ENCODE data around the gene TBC1D17.

Gene TBC1D17

DNA sequence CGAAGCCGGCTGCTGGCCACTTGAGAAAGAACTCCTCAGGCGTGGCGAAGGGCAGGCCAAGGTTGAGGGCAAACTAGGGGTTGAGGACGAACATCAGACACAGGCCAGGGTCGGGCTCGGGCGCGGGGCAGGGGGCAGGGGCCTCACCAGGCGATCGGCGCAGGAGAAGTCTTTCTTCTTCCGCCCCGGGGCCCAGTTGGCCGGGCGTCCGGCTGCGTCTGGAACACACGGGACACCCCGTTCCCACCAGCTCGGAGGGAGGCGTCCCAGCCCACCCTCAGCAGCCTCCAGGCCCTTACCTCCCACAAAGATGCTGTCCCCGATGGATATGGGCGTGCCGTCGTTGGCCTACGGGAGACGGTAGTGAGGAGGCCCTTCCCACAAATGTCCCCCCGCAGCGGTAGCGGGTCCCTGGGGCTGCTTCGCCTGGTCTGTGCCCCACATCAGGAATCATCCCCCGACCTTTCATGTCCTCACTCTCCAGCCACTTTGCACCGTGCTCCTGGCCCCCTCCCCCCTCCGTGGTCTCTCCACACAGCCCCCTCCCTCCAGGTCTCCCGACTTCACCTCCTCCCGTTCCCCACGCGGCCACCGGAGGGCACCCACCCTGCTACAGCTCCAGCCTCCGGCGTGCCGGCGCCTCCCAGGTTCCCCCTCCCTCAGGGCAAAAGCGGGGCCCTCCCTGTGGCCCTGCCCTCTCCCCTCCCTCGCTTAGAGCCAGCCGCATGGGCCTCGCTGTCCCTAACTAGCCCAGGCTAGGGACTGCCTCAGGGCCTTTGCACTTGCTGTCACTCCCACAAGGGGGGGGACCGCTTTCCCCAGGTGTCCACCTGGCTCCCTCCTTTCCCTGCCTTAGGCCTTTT, 14.9 kb upstream of the TBC1D17 start:
- no peak for FAIRE-seq

DNA sequence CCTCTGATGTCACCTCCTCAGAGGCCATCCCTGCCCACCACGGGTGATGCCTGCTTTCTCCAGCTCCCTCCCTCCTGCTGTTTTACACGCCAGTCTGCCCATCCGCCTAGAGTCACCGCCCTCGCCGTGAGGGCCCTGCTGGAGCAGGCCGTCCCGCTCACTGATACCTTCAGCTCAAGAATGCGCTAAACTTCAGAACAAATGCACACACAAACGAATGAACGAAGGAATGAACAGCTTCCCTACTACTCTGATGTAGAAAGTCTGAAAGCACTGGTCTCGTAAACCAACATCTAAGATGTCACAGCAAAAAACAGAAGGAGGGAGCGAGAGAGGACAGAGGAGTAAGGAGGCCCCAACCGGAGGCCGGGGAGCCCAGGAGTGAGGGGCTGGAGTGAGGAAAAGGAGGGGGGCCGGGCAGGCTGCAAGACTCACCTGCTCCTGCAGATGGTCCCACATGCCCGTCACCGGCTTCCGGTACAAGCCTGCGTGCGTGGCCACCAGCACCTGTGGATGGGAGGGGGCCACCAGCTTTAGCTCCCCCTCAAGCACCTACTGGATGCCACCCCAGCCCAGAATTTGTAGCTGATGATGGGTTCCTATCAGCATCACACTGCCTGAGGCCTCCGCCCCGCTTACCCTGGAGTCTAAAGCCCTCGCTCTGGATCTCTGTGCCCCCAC, 14.1 kb upstream of the TBC1D17 start:
- no peak for FAIRE-seq

DNA sequence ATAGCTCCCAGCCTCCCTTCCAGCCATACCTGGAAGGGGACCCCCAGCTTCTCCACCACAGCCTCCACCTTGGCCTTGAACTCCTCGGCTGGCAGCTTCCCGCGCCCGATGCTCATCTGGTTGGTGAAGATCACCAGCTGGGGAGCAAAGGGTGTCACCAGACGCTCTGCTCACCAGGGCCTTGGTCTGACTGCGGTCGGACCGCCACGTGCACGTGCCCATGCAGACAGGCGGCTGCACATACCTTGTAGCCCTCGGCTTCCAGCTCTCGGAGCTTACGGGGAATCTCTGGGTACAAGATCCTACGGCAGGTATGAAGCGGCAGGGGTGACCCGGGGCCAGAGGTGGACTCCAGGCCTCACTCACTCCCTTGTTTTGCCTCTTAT, 13.6 kb upstream of the TBC1D17 start:
- no peak for FAIRE-seq

DNA sequence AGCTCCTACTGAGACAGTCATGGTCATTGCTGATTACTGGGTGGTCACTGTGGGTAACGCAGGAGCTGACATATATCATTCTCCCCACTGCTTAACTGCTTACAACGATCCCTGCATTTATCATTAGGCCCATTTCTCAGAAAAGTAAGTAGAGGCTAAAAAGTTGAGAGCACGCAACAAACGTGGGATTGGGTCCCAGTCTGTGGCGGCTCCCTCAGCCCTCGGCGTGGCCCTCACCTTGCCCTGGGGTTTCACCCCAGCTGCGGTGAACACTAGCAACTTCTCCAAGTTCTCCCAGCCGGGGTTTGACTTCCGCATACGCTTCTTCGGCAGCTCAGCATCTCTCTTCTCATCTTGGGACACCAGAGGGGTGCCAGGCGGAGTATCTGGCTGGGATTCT, 12.6 kb upstream of the TBC1D17 start:
- FAIRE-seq = no peak

DNA sequence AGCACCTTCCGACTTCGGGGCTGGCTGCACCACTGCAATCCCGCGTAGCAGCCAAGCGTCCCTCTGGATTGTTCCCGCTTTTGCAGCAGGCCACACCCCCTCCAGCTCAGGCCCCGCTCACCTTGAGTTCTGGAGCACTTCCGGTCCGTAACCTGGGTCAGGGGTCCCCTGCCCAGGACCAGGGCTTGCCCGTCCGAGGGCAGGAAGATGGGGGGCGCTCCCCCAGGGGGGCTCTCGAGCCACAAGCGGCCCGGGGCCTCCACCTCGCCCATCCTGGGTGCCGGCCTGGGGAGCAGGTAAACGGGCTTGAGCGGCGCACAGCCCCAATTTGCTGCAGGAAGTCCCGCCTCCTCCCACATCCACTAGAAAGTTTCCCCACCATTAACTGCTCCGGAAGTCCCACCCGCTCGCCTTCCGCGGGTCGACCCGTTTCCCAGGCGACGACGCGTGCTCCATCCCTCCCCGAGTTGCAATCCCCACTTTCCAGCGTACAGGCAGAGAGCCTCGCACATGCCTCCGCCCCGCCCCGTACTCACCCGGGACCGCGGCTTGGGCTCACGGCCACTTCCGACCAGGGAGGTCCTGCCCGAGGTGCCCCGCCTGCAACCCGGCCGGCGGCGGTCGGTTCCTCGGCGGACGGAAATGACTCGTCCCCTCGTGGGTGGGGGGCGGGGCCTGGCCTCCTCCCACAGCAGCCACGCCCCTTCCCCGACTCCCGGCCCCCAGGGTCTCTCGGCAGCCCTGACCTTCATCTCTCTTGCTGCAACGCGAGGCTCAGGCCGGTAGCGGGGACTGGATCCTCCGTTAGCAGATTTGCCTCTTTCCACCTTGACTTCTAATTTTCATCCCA, 10.3 kb upstream of the TBC1D17 start, which contains the start of gene PNKP:
Gene PNKP (minus strand): TSS at position 644 of the 850 bp plus-strand sequence. CDS start 372 bp downstream, at position 272.
- FAIRE-seq = no peak

DNA sequence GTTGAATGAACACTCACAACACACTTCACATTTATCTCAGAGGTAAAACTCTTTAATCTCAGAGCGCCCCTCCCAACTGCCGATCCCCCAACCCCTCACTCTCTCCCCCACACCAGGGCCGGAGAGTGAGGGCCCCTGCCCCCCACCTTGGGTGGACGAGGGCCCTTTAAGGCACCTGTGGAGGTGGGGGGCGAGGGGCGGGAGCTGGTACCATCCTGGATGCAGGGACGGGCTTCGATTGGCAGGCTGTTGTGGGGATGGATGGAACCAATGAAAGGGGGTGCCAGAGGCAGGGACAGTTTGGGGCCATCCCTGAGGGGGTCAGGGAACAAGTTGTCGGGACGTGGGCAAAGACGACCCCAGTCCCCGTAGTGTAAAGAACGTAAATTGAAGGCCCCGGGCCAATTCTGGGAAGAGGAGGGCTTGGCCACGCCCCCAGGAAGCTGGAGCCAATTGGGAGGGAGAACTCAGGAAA, 8.5 kb upstream of the TBC1D17 start:
- no peak for FAIRE-seq

DNA sequence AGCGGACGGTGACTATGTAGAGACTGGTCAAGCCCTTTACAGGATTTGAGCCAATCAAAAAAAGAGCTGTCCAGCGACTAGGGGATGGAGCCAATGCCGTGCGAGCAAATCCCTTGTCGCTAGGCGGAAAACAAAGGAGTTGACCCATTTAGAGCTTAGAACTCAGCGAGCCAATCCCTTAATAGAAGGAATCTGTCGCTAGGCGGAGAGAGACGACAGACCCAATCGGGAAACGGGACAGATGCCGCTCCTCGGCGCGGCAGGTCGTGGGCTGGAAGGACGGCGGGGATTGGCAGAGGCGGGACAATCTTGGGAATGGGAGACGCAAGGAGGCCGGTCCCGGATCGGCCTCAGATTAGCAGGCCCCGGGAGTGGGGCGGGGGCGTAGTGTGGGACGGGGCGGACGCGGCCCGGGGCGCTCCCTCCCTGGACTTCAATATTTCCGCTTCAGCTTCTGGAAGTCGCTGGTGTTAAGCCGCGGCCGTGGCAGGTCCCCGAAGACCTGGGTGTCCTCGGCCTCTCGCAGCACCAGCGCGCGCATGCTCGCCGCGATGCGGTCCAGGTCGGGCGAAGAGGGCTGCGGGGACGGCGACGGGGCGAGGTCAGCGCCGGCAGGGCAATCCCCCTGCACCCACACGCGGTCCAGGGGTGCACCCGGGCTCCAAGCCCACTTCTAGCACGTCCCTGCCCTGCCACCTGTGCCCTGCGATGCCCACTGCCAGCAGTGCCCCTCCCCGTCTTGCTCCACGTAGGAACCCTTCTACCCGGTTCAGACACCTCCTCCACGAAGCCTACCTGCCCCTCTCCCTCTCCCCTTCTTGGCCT, 7.8 kb upstream of the TBC1D17 start:
- peak; percentile 98 for FAIRE-seq

DNA sequence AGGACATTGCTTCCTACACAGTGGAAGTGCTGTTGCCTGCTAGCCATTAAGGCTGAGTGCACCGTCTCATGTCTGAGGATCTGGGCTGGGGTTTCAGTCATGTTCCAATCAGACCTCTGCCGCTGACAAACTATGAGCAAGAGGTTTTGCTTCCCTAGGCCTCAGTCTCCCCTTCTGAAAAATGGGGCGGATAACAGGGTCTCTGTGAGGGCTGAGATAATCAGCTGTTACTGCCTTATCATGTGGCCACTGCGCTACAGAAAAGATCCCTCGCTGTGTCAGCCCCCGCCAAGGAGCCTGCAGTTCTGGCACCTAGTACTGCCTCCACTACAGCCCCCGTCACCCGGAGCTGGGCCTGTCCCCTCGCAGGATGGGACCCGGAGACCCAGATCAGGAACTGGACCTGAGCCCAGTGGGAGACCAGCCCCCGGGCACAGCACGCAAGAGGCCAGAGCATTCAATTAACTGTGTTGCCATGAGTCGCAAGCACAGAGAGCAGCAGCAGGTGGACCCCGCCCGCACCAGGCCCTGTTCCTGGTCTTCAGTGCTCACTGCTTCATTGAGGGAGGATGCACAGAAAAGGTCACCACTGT, 7.1 kb upstream of the TBC1D17 start:
- no peak for FAIRE-seq

DNA sequence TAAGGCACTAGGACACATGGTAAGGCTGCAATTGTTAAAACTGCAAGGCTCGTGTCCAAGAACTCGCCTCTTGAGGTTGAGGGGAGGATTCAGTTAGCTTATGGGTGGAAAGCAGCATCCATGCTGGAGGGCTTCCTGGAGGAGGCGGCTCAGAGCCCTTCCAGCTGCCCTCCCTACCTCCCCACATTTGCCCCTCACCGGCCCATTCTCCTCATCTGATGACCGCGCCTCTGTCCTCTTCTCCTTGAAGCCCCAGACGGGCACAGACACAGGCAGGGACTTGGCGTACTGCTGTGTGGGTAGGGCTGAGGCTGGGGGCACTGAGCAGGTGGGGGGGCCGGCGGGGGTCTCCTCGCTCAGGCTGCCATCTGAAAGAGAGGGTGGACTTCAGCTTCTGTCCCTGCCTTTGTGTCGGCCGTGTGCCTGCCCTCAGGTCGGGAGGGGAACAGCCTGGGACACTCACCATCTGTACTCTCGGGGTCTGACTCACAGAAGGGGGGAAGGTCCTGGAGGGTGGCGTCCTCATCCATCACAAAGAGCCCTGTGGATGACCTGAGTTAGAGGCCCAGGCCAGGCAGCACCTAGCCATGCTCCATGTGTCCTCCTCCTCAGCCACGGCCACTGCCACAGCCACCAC, 6.0 kb upstream of the TBC1D17 start:
- no peak for FAIRE-seq

DNA sequence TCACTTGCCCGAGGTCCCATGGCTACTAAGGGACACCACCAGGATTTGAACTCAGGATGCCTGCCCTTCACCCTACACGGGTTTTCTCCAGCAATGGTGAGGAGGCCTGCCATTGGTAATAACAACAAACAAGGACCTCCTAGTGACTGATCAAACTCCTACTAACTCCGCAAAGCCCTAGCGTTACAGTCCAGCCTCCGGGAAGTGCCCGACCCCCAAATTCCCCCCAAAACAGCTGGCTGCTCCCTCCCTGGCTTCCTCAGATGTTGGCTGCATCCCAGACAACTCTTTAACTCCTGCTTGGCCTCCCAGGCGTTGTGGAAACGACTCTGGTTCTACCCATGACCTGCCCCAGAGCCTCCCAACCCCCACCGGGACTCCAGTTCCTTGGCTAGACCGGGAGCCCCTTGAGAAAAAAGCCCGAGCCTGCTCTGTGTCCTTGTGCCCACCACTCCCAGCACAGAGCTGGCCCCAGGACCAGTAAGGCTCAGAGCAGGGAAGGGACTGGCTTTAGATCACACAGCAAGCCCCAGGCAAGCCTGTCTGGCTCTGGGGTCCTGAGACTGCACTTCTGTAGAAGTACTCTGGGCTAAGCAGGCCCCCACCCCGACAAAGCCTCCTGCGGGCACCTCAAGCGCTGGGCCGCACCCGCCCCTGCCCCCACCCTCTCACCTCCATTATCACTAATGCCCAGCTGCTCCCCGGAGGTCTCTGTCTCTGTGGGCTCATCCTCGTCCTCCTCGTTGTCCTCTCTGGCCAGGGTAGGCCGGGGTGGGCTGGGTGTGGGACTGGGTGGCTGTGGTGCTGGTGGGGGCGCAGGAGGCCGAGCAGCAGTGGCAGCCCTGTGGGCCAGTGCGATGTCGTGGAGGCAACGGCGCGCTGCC, 5.0 kb upstream of the TBC1D17 start:
- no peak for FAIRE-seq

DNA sequence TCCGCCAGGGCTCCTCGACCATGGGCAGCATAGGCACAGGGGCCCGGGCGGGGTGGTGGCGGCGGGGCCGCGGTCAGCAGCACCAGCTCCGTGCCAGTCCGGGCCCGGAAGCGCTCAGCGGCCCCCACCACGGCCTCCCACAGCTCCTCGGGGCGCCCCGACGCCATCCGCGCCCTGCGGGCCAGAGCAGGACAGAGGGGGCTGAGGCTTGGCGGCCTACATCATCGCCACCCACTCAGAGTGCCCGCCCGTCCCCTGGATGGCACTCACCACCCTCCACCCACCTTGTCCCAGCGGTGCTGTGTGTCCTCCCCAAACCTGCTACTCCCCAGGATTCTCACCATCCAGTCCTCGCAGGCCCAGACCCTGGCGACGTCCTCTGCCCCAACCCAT, 4.4 kb upstream of the TBC1D17 start:
- FAIRE-seq = no peak

DNA sequence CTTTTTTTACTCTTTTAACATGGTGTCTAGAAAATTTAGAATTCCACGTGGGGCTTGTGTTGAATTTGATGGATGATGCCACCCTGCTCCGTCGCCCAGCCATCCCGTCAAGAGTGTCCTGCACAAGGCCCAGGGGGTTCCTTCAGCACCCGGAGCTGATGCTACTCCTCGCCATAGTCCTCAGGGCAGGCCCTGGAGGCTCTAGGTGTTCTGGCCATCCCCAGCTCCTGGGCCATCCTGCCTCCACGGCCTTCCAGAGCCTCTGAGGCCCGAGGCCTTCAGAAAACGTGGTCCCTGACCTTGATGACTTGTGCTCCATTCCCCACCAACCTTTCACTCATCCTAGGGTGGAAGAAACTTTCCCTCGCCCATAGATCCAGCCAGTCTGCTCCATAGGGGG, 3.7 kb upstream of the TBC1D17 start:
- no peak for FAIRE-seq

DNA sequence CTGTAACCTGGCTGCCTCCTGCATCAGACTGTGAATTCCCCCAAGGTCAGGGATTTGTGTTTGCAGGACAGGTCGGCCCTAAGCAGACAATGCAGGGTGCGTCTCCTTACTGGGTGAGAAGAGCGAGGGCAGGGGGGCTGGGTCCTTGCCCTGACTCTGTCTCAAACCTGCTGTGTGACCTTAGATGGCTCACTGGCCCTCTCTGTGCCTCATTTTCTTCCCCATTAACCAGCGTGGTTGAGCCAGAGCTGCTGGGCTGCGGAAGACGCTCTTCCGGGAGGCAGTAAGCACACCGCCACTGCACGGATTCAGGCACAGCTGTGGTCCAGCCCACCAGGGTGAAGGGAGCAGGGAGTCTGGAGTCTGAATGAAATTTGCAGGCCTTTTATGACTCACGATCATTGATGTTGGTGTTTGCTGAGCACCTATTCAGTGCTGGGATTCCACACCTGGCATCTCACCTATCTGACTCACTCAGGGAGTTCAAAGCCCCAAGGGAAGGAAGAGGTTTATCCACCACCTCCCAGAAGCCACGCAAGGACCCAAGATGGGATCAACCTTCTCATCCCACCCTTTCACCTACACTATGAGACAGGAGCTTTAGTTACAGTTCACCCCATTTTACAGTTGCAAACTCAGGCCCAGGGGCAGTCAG, 2.9 kb upstream of the TBC1D17 start:
- FAIRE-seq = no peak

DNA sequence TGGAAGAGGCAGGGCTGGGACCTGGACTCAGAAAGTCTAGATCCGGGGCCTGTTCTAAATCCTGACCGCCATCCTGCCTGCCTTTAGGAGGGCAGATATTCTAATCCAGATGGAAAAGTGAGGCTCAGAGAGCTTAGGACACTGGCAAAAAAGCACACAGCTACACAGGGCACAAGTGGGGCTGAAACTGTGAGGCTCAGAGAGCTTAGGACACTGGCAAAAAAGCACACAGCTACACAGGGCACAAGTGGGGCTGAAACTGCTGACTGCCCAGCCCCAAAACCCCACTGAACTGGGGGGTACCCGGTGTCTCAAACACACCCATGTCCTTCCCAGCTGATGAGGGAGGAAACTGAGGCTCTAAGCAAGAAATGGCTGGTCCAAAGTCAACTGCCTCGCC, 2.3 kb upstream of the TBC1D17 start:
- no peak for FAIRE-seq

DNA sequence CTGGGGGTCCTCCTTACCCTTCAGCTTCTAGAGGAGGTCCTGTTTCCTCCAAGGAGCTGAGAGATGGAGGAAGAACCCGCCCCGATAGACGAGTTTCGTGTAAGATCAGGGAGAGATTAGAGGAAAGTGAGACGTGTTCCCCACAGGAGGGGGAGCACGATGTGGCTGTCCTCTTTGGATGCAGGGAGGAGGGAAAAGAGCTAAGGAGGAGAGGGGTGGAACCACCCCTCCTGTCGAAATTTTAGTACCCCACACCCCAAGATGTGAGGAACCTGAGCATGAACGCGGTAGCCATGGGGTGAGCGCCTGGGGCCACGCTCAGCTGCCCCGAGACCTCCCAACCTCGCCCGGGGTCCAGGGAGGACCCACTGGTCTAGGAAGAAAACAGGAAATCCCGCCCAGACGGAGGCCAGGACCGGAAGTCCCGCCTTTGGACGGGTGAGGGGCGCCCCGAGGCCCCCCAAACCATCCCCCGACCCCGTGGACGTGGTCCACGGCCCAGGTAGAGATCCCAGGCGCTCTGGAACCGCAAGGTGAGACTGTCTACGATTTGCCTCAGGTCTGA, 1.6 kb upstream of the TBC1D17 start:
- no peak for FAIRE-seq

DNA sequence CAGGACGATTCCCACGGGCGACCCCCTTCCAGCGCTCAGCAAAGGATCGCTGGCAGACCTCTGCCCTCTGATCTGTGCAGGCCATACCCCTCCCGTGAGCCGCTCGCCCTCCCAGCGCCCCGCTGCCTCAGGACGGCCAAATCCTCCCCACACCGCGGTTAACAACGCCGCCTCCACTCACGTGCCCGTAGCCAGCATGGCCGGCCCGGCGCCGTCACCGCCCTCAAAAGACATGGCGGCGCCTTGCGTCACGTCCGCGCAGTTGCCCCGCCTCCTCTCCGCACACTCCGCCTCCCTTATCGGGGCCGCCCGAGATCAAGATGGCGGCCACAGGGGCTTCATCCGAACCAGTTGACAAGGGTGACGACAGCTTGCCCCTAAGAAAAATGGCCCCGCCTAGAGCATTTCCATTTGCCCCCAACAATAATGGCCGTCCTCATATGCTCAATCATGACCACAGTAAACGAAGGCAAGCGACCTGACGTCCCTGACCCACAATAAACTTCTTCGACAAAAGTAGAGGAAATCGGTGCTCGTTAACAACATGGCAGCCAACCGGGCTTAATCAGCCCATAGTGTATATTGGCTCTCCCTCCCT, 981 bp upstream of the TBC1D17 start:
- FAIRE-seq = peak; percentile 92

DNA sequence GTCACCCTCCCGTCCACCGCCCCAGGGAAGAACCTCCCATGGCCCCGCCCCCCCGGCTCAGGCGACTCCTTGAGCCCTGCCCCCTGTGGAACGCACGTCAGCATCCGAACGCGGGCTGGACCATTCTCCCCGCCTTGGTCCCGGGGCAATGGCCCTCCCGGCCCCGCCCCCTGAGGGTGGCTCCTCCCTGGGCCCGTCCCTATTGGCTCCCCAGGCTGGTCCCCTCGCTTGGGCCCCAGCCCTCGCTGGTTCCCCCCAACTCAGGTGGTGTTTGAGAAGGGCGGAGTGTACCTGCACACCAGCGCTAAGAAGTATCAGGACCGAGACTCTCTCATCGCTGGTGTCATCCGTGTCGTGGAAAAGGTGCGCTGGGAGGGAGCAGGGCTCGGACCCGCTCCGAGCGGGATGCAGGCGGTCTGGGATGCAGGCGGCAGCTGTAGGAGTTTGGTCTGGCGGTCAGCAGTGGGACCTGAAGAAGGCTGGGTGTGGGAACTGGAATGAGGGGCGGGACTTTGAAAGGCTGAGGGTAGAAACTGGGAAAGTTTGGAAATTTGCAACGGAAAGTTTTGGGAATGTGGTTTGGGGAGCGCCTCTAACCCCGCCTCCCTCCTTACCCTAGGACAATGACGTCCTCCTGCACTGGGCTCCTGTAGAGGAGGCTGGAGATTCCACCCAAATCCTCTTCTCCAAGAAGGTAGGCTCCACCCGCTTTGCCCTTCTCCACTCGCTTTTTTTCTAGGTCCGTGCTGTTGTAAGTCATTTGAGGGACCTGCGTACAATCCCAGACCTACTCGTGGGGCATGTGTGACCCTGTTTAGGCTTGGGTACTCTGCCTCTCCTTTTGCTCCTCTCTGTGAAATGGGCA, 609 bp downstream of the TBC1D17 start:
- FAIRE-seq = no peak

DNA sequence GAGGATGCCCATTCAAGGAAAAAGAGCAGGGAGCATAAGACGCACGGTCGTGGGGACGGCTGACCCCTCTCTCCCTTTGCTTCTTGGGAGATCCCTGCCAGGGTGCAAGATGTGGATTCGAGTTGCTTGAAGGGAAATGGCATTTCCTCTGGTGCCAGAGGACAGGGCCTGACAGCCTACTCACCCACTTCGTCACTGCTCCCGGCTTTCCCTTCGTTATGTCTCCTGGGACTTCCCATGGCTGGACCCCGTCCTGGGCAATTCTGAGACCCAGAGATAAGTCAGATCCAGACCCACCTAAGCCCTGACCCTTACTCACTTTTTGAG, 1.2 kb downstream of the TBC1D17 start:
- FAIRE-seq = no peak
